IMR-90 (cell line): ENCODE results near the gene OR52I1.

Source experiments
- MAFK ChIP-seq: IDR thresholded peaks from 2 replicates; pipeline ENCODE4 v1.6.1; 2012; ENCODE audit warnings: low read depth, low read length, improper control_type of control experiment
- POLR2A ChIP-seq: IDR thresholded peaks from 2 replicates; pipeline ENCODE4 v1.6.1; 2012; ENCODE audit warnings: mild to moderate bottlenecking, low read depth, low read length
- TF ChIP-seq, protein P1 (sequence below): conservative IDR thresholded peaks from 2 replicates; pipeline ENCODE4 v1.5.1; 2012; ENCODE audit warnings: mild to moderate bottlenecking, low read depth, low read length, improper control_type of control experiment

- TF ChIP-seq, protein P1, sequence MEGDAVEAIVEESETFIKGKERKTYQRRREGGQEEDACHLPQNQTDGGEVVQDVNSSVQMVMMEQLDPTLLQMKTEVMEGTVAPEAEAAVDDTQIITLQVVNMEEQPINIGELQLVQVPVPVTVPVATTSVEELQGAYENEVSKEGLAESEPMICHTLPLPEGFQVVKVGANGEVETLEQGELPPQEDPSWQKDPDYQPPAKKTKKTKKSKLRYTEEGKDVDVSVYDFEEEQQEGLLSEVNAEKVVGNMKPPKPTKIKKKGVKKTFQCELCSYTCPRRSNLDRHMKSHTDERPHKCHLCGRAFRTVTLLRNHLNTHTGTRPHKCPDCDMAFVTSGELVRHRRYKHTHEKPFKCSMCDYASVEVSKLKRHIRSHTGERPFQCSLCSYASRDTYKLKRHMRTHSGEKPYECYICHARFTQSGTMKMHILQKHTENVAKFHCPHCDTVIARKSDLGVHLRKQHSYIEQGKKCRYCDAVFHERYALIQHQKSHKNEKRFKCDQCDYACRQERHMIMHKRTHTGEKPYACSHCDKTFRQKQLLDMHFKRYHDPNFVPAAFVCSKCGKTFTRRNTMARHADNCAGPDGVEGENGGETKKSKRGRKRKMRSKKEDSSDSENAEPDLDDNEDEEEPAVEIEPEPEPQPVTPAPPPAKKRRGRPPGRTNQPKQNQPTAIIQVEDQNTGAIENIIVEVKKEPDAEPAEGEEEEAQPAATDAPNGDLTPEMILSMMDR, result no peak
- TF ChIP-seq POLR2A (no peak), MAFK (no peak)
These were observed 43.8 kb downstream of the OR52I1 start for GRCh38 chr11:4637662-4638047.
